HepG2 (cell line): ENCODE measurements around the gene SLC1A3. TPM values are rescaled to one million over a fixed set of nuclear protein-coding genes. Genes with fewer than 3 reads are reported as not detected.

Experiments used
- ATAC-seq: fragments of 200-7000 bp; cut with Tn5 transposase; 3 replicates; pipeline ENCODE4 v1.9.1; 2020; ENCODE audit warnings: mild to moderate bottlenecking, moderate library complexity
- BruUV-seq: library from RNA; stranded (reverse); fragments of 400-500 nt; replicated peaks from 2 replicates; lab custom pipeline; 2021; lab: Mats Ljungman, UMichigan
- CTCF ChIA-PET: fragments of 300-600 bp; formaldehyde crosslinking; extraction: SDS; loops from one replicate; lab custom pipeline; 2021; ENCODE audit warnings: low total read pairs, inconsistent platforms, low intra/inter-chr PET ratio; lab: Yijun Ruan, JAX
- POLR2A ChIA-PET: fragments of 350-600 bp; sonication (Branson Sonifier 250); formaldehyde crosslinking; loops from one replicate; lab custom pipeline; 2020; ENCODE audit warnings: antibody characterized with exemption, inconsistent platforms; lab: Yijun Ruan, JAX
- DNase-seq: peaks from one replicate; pipeline ENCODE4 v3.0.0-alpha.2; 2015; ENCODE audit warnings: low spot score
- FAIRE-seq: peaks from 3 replicates; lab custom pipeline; 2011; peaks lifted over from hg19 to GRCh38; lab: Jason Lieb, UNC
- H2AFZ ChIP-seq: one replicate; pipeline ENCODE4 v1.6.1; 2011; ENCODE audit warnings: low read length, inconsistent platforms
- H3K27ac ChIP-seq: fragments of 300-600 bp; 3 replicates; pipeline ENCODE4 v1.8.0; 2011; ENCODE audit warnings: mixed run types, mild to moderate bottlenecking, mixed read lengths, low read length, inconsistent platforms; ENCODE audit not compliant: insufficient read depth; ENCODE audit errors: extremely low read length
- H3K27me3 ChIP-seq, 2 experiments: fragments of 200-600 bp in 1 of 2; 2 replicates in 1 of 2; 3 replicates in 1 of 2; pipeline versions ENCODE4 v1.6.0 to v1.8.0; 2011; ENCODE audit warnings: low read length in 2 of 2, mild to moderate bottlenecking in 2 of 2, moderate library complexity in 2 of 2, inconsistent platforms in 1 of 2; ENCODE audit not compliant: insufficient read depth in 2 of 2, control insufficient read depth in 1 of 2
- H3K36me3 ChIP-seq, 2 experiments: fragments of 200-600 bp in 1 of 2; replicated peaks in 1 of 2; 2 replicates in 1 of 2; 3 replicates in 1 of 2; pipeline versions ENCODE4 v1.5.1 to v1.8.0; 2011; ENCODE audit warnings: low read length in 2 of 2, inconsistent platforms in 1 of 2; ENCODE audit not compliant: insufficient read depth in 2 of 2, control insufficient read depth in 1 of 2
- H3K4me1 ChIP-seq: 2 replicates; pipeline ENCODE4 v1.5.1; 2012; ENCODE audit warnings: low read length, inconsistent platforms; ENCODE audit not compliant: insufficient read depth
- H3K4me2 ChIP-seq: 2 replicates; pipeline ENCODE4 v1.6.0; 2011; ENCODE audit warnings: low read depth, low read length, inconsistent platforms
- H3K4me3 ChIP-seq, 3 experiments: fragments of 200-600 bp in 1 of 3; sonication (generic), shearing (Covaris generic) in 1 of 3; replicated peaks in 1 of 3; 2 replicates each; pipeline ENCODE4 v1.5.1; 2011 to 2016; ENCODE audit warnings: low read length in 3 of 3, inconsistent platforms in 2 of 3, low read depth in 2 of 3, mild to moderate bottlenecking in 2 of 3, control low read depth in 1 of 3, mixed read lengths in 1 of 3; ENCODE audit not compliant: insufficient read depth in 1 of 3
- H3K79me2 ChIP-seq: one replicate; pipeline ENCODE4 v1.6.1; 2011; ENCODE audit warnings: low read length, inconsistent platforms; ENCODE audit not compliant: insufficient read depth
- H3K9ac ChIP-seq: 2 replicates; pipeline ENCODE4 v1.6.0; 2011; ENCODE audit warnings: mild to moderate bottlenecking, low read depth, low read length, inconsistent platforms; ENCODE audit not compliant: insufficient read depth
- H3K9me3 ChIP-seq: 2 replicates; pipeline ENCODE4 v1.5.1; 2012; ENCODE audit warnings: mild to moderate bottlenecking, low read length
- H4K20me1 ChIP-seq: 2 replicates; pipeline ENCODE4 v1.6.0; 2011; ENCODE audit warnings: inconsistent platforms, mild to moderate bottlenecking, low read length, moderate library complexity; ENCODE audit not compliant: insufficient read depth
- GATAD1 ChIP-seq: IDR thresholded peaks from 2 replicates; pipeline ENCODE4 v1.6.1; 2016; ENCODE audit warnings: missing genetic modification reagents, missing compliant biosample characterization
- KDM4B ChIP-seq: sonication (generic); formaldehyde crosslinking; IDR thresholded peaks from 2 replicates; pipeline ENCODE4 v1.4.0; 2020; ENCODE audit warnings: missing genetic modification reagents
- MEIS2 ChIP-seq: sonication (generic); formaldehyde crosslinking; IDR thresholded peaks from 2 replicates; pipeline ENCODE4 v1.9.0; 2021; ENCODE audit warnings: mild to moderate bottlenecking, missing genetic modification reagents
- MIER3 ChIP-seq: IDR thresholded peaks from 2 replicates; pipeline ENCODE4 v1.6.1; 2016; ENCODE audit warnings: missing compliant biosample characterization, borderline replicate concordance
- SAP130 ChIP-seq: IDR thresholded peaks from 2 replicates; pipeline ENCODE4 v1.6.1; 2016; ENCODE audit warnings: low read depth
- TP53 ChIP-seq: sonication (generic); formaldehyde crosslinking; conservative IDR thresholded peaks from 2 replicates; pipeline ENCODE4 v1.4.0; 2020; ENCODE audit warnings: missing genetic modification reagents
- ZBTB8A ChIP-seq: sonication (generic); formaldehyde crosslinking; IDR thresholded peaks from 2 replicates; pipeline ENCODE4 v1.4.0; 2020; ENCODE audit warnings: mild to moderate bottlenecking, low read depth, missing genetic modification reagents, borderline replicate concordance
- ZNF382 ChIP-seq: sonication (generic); formaldehyde crosslinking; IDR thresholded peaks from 2 replicates; pipeline ENCODE4 v1.5.0; 2020; ENCODE audit warnings: missing genetic modification reagents, mild to moderate bottlenecking, borderline replicate concordance
- WGBS: methylation state at CpG from one replicate; pipeline ENCODE4 v1.1.6; 2017; ENCODE audit warnings: low lambda C conversion rate; 5-methylcytosine and 5-hydroxymethylcytosine counted together
- in situ Hi-C: cut with HindIII; loops from 2 replicates; pipeline ENCODE4 v1.10.0; 2017; ENCODE audit warnings: low pct_unique_long_range_greater_than_20kb; ENCODE audit not compliant: extremely low pct_ligation_motif_present
- intact Hi-C: fragments of 100-400 bp; cut with micrococcal nuclease; formaldehyde crosslinking; loops from one replicate; pipeline ENCODE4 v1.10.0; 2022; ENCODE audit not compliant: unreplicated experiment
- polyA plus RNA-seq, 8 experiments: library from polyadenylated mRNA; depleted of rRNA in 3 of 8; stranded (reverse) in 7 of 8; unstranded in 1 of 8; fragments of >200 nt; fragmentation: Illumina TruSeq in 4 of 8; extraction: Trizol in 4 of 8; gene quantifications; 2 replicates each; pipeline versions ENCODE4 v1.2.1 to v1.2.3, GENCODE V29; 2011 to 2016; ENCODE audit warnings: low read depth in 4 of 8, missing spikeins in 1 of 8, mixed read lengths in 1 of 8; ENCODE audit not compliant: insufficient read depth in 1 of 8
- total RNA-seq, 5 experiments: library from RNA; depleted of rRNA; stranded (reverse); fragments of >200 nt; fragmentation: Illumina TruSeq; extraction: Trizol; gene quantifications; 2 replicates each; pipeline ENCODE4 v1.2.3, GENCODE V29; 2016; ENCODE audit warnings: low read depth in 1 of 5
- TF ChIP-seq, protein P1 (sequence below): sonication (generic); formaldehyde crosslinking; IDR thresholded peaks from 2 replicates; pipeline ENCODE4 v1.5.1; 2020; ENCODE audit warnings: mild to moderate bottlenecking, missing genetic modification reagents, borderline replicate concordance

SLC1A3 gene
- total and polyA plus RNA-seq, 2 of the 13 experiments (the other 11 are each of a cell fraction or from before 2014, with no cell fraction given), result 0.09 TPM; not detected in 1

DNA sequence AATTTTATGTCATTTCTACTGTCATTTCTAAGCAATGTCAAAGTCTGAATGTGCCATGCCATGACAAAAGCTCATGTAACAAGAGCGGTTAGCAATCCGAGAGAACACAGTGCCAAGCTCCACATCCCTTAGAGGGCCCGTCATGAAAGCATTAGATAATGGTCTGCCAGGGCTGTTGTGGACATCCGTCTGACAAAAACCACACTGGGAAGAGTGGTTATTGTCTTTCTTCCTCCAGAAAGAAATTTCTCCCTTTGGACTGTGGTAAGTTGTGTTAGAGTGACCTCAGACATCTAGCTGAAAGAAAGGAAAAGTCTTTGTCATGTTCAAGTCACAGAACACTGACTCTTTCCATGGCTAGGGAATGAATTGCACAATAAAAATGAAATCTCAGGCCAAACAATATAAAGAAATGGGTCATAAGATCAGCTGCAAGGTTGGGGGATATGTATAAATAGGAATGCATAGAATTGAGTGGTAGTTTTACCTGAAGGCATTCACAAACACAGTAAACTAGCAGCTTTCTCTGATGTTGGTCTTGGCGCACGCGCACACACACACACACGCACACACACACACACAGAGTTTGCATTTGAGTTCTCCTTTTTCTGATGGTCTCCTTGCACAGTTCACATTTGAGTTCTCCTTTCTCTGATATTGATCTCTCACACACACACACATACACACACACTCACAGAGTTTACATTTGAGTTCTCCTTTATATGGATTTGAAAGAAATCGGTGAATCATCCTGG lies 5.3 kb downstream of the SLC1A3 start (continued):
- TF ChIP-seq, protein P1, sequence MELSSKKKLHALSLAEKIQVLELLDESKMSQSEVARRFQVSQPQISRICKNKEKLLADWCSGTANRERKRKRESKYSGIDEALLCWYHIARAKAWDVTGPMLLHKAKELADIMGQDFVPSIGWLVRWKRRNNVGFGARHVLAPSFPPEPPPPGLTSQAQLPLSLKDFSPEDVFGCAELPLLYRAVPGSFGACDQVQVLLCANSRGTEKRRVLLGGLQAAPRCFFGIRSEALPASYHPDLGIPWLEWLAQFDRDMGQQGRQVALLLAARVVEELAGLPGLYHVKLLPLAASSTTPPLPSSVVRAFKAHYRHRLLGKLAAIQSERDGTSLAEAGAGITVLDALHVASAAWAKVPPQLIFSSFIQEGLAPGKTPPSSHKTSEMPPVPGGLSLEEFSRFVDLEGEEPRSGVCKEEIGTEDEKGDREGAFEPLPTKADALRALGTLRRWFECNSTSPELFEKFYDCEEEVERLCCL (CRISPR knock-in tag), result no peak
- TF ChIP-seq ZNF382 (CRISPR knock-in tag), result no peak
- no peak for TF ChIP-seq MIER3 (CRISPR knock-in tag)
- TF ChIP-seq MEIS2 (CRISPR knock-in tag), result no peak
- TF ChIP-seq GATAD1 (CRISPR knock-in tag), result no peak

DNA sequence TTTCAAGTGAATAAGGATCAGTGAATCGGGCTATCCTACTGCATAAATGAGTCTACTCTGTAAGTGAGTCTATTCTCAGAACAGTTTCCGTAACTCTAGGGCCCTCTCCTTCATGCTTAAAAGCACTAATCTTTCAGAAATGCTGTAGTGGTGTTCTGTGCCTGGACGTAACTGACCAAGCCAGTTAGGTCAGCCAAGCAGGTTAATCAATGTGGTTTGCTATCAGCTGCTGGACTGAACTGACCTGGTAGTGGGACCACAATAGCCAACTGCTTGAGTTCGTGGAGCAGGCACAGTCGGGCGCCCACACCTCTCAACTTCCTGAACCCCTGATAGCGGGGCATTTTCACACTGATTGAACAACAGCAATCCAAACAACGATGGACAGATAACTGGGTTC lies 6.8 kb downstream of the SLC1A3 start:
- H3K27me3 ChIP-seq, result 0 out of 5 replicates have a peak, but pooled peaks cover 0 to 3% of the 10 kb centered on the region in 2 experiments
- no TSS peak for BruUV-seq
- WGBS, result 14% methylated on average over 6 of the region's 8 CpGs
- no peak overlapping the region for H3K4me3 ChIP-seq
- DNase-seq (no peak), ATAC-seq (no peak), FAIRE-seq (no peak)
- no peaks in the 10 kb centered on the region for H3K36me3 ChIP-seq
- no peak overlapping the region for H3K9ac ChIP-seq
- TF ChIP-seq SAP130, result no peak
- no peak for TF ChIP-seq KDM4B (CRISPR knock-in tag)
- no peak for TF ChIP-seq TP53 (CRISPR knock-in tag)
- TF ChIP-seq ZBTB8A, result no peak
- no peaks in the 10 kb centered on the region for H3K9me3 ChIP-seq
- CTCF ChIA-PET, result no interaction called here
- POLR2A ChIA-PET, result no interaction called here
- intact Hi-C loops, result no loop called here
- no peaks in the 10 kb centered on the region for H3K4me1 ChIP-seq
- H4K20me1 ChIP-seq, result no peaks in the 10 kb centered on the region
- H3K79me2 ChIP-seq, result no peaks in the 10 kb centered on the region
- no peak overlapping the region for H3K27ac ChIP-seq
- in situ Hi-C loops, result no loop called here
- H2AFZ ChIP-seq, result no peak overlapping the region
- no peak overlapping the region for H3K4me2 ChIP-seq
